Measurements from ENCODE around the gene ARHGEF25. TPM values are rescaled to one million over a fixed set of nuclear protein-coding genes. Genes with fewer than 3 reads are reported as not detected.

The ARHGEF25 gene
- total RNA-seq, 1 donor from 2014 or later = 28.7 TPM

DNA sequence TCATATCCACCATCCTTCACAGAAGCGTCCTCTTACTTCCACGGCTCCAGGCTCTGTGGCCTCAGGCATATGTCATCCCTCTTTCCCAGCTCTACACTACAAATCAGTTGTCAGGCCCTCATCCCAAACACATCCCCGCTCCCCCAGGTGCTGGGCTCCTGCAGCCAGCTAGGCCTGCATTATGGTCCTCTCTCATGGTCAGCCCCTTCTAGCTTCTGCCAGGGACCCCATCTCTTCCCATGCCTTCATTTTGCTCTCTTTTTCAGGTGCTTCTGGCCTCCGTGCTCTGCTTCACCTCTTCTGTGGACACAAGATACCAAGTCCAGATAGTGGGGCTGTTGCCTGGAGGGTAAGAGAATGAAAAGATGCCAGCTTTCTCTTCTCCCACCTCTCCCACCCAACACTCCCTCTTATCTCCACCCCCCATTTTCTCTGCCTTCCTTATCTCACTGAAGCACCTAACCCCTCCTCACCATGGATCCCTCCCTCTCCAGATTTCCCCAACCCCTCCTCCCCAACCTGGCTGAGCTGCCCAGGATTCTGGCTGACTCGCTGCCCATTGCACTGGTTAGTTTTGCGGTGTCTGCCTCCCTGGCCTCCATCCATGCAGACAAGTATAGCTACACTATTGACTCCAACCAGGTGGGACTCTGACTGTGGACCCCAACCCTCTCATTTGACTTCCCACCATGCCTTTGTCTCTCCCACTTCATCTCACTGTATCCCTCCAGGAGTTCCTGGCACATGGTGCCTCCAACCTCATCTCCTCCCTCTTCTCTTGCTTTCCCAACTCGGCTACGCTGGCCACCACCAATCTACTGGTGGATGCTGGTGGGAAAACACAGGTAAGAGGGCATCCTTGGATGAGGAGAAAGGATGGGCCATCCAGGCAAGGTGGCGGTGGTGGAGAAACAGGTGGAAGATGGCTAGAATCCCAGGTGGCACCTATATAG is 11.3 kb downstream of the ARHGEF25 start:
- no peak overlapping the region for H3K27ac ChIP-seq
- H3K9me3 ChIP-seq = no peaks in the 10 kb centered on the region
- intact Hi-C loops (cut with DNase I) = no loop called here
- peaks cover 21% of the 10 kb centered on the region for H3K4me1 ChIP-seq
- no peak for DNase-seq (ENCODE audit: extremely low spot score in 2 of 2)
- no peak overlapping the region for H3K4me3 ChIP-seq
- no peaks in the 10 kb centered on the region for H3K27me3 ChIP-seq
- TF ChIP-seq POLR2AphosphoS5 (IDR thresholded peaks at IDR 0.05; ENCODE audit: insufficient read depth in 1 of 2, low read depth in 1 of 2) = no peak
- TF ChIP-seq POLR2A (IDR thresholded peaks at IDR 0.05) = no peak
- TF ChIP-seq, protein P1, sequence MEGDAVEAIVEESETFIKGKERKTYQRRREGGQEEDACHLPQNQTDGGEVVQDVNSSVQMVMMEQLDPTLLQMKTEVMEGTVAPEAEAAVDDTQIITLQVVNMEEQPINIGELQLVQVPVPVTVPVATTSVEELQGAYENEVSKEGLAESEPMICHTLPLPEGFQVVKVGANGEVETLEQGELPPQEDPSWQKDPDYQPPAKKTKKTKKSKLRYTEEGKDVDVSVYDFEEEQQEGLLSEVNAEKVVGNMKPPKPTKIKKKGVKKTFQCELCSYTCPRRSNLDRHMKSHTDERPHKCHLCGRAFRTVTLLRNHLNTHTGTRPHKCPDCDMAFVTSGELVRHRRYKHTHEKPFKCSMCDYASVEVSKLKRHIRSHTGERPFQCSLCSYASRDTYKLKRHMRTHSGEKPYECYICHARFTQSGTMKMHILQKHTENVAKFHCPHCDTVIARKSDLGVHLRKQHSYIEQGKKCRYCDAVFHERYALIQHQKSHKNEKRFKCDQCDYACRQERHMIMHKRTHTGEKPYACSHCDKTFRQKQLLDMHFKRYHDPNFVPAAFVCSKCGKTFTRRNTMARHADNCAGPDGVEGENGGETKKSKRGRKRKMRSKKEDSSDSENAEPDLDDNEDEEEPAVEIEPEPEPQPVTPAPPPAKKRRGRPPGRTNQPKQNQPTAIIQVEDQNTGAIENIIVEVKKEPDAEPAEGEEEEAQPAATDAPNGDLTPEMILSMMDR (IDR thresholded peaks at IDR 0.05) = no peak
- no peaks in the 10 kb centered on the region for H3K36me3 ChIP-seq

DNA sequence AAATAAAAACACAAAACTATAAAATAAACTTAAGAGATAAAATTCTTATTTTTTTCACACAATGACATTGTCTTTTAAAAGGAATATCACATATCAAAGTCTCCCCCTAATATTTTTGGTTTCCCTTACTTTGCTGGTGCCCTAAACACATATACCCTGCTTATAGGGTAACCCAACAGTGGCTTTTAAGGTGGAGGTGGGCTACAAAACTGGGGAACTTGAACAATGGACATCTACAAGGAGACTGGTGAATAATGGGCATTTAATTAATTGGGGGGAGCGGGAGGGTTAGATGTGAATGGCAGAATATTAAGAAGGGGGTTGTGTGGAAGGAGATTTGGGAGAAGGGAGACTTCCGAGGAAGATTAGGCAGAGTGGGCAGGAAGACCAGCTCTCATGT is 12.2 kb downstream of the ARHGEF25 start:
- Histone ChIP-seq H3K27ac (no peak overlapping the region), H3K4me3 (no peak overlapping the region), H3K36me3 (no peaks in the 10 kb centered on the region), H3K4me1 (peaks cover 21% of the 10 kb centered on the region), H3K27me3 (no peaks in the 10 kb centered on the region), H3K9me3 (no peaks in the 10 kb centered on the region)
- TF ChIP-seq POLR2A (IDR thresholded peaks at IDR 0.05) (no peak), POLR2AphosphoS5 (IDR thresholded peaks at IDR 0.05; ENCODE audit: insufficient read depth in 1 of 2, low read depth in 1 of 2) (no peak)
- TF ChIP-seq, protein P1 (IDR thresholded peaks at IDR 0.05) = no peak
- DNase-seq (ENCODE audit: extremely low spot score in 2 of 2) = no peak
- intact Hi-C loops (cut with DNase I) = no loop called here

DNA sequence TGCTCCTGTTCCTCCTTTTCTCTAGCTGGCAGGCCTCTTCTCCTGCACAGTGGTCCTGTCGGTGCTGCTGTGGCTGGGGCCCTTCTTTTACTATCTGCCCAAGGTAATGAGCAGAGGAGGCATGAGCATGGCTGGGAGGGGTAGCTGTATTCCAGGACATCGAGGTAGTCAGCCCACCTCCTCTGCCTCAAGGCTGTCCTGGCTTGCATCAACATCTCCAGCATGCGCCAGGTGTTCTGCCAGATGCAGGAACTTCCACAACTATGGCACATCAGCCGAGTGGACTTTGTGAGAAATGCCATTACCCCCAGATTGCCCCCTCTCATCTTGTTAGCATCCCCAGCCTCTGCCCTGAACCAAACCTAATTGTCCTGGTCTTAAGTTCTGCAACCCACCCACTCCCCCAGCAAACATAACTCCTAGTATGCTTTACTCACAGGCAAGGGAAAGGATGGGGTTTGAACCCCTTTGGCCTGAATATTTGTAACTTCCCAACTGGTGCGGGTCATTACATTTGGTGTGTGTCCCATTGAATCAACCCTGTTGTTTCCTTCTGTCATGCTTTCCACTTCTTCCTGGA is 12.7 kb downstream of the ARHGEF25 start:
- H3K9me3 ChIP-seq = no peaks in the 10 kb centered on the region
- no peaks in the 10 kb centered on the region for H3K36me3 ChIP-seq
- intact Hi-C loops (cut with DNase I) = no loop called here
- DNase-seq (ENCODE audit: extremely low spot score in 2 of 2) = no peak
- no peak overlapping the region for H3K4me3 ChIP-seq
- peaks cover 21% of the 10 kb centered on the region for H3K4me1 ChIP-seq
- H3K27ac ChIP-seq = no peak overlapping the region
- TF ChIP-seq, protein P1 (IDR thresholded peaks at IDR 0.05) = no peak
- TF ChIP-seq POLR2A (IDR thresholded peaks at IDR 0.05) (no peak), POLR2AphosphoS5 (IDR thresholded peaks at IDR 0.05; ENCODE audit: insufficient read depth in 1 of 2, low read depth in 1 of 2) (no peak)
- no peaks in the 10 kb centered on the region for H3K27me3 ChIP-seq

- H3K27ac ChIP-seq = no peak overlapping the region
- H3K36me3 ChIP-seq = no peaks in the 10 kb centered on the region
- H3K4me1 ChIP-seq = peaks cover 21% of the 10 kb centered on the region
- intact Hi-C loops (cut with DNase I) = no loop called here
- DNase-seq (ENCODE audit: extremely low spot score in 2 of 2) = no peak
- no peak for TF ChIP-seq POLR2A (IDR thresholded peaks at IDR 0.05)
- no peak for TF ChIP-seq POLR2AphosphoS5 (IDR thresholded peaks at IDR 0.05; ENCODE audit: insufficient read depth in 1 of 2, low read depth in 1 of 2)
- TF ChIP-seq, protein P1 (IDR thresholded peaks at IDR 0.05) = no peak
- no peak overlapping the region for H3K4me3 ChIP-seq
- H3K27me3 ChIP-seq = no peaks in the 10 kb centered on the region
- no peaks in the 10 kb centered on the region for H3K9me3 ChIP-seq
Measured at GRCh38 chr12:57624441-57625220, 13.4 kb downstream of the ARHGEF25 start.

Data from vagina (tissue), 2 donors.